ENCODE data around the gene TNFRSF6B.

GRCh38 chr20:63700199-63701050 is 4.0 kb downstream of the TNFRSF6B start:
- no peak for TF ChIP-seq RFX5 (IDR thresholded peaks at IDR 0.05; ENCODE audit: low read depth, low read length)
- TF ChIP-seq CTCF (conservative IDR thresholded peaks at IDR 0.05; ENCODE audit: low read depth, low read length), result no peak
- no peak for TF ChIP-seq CEBPB (IDR thresholded peaks at IDR 0.05; ENCODE audit: low read depth, low read length)
- TF ChIP-seq POLR2A (IDR thresholded peaks at IDR 0.05; ENCODE audit: low read depth, low read length), result no peak
- no peak for TF ChIP-seq USF2 (IDR thresholded peaks at IDR 0.05; ENCODE audit: low read depth, low read length)
- TF ChIP-seq MAFK (IDR thresholded peaks at IDR 0.05; ENCODE audit: low read depth, low read length), result no peak
- TF ChIP-seq CHD1 (IDR thresholded peaks at IDR 0.05; ENCODE audit: low read depth, low read length), result no peak
- no peak for TF ChIP-seq BHLHE40 (IDR thresholded peaks at IDR 0.05; ENCODE audit: low read depth, low read length)
- TF ChIP-seq RAD21 (IDR thresholded peaks at IDR 0.05; ENCODE audit: low read length), result no peak
- TF ChIP-seq NFE2L2 (IDR thresholded peaks at IDR 0.05; ENCODE audit: low read depth, low read length), result no peak
